ENCODE data around the gene CCDC200.

DNA sequence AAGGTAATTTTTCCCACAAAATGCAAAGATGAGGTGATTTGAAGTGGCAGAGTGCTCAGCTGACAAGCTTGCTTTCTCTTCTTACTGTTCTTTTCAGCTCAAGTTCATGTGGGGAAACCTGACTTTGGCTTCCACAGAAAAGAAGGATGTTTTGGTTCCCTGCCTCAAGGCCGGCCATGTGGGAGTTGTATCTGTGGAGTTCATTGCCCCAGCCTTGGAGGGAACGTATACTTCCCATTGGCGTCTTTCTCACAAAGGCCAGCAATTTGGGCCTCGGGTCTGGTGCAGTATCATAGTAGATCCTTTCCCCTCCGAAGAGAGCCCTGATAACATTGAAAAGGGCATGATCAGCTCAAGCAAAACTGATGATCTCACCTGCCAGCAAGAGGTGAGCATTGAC is 35.2 kb downstream of the CCDC200 start:
- TF ChIP-seq CTCF (IDR thresholded peaks at IDR 0.05) (no peak), SIN3A (IDR thresholded peaks at IDR 0.05; ENCODE audit: borderline replicate concordance, low read depth, low read length) (no peak), TAF1 (IDR thresholded peaks at IDR 0.05; ENCODE audit: borderline replicate concordance, low read depth, low read length) (no peak), USF2 (IDR thresholded peaks at IDR 0.05; ENCODE audit: borderline replicate concordance, low read depth, low read length) (no peak), FOXM1 (IDR thresholded peaks at IDR 0.05; ENCODE audit: low read depth) (no peak), RAD21 (IDR thresholded peaks at IDR 0.05; ENCODE audit: low read length) (no peak)
- TF ChIP-seq, protein P1, sequence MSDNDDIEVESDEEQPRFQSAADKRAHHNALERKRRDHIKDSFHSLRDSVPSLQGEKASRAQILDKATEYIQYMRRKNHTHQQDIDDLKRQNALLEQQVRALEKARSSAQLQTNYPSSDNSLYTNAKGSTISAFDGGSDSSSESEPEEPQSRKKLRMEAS (IDR thresholded peaks at IDR 0.05; ENCODE audit: low read depth) = no peak
- TF ChIP-seq, protein P2, sequence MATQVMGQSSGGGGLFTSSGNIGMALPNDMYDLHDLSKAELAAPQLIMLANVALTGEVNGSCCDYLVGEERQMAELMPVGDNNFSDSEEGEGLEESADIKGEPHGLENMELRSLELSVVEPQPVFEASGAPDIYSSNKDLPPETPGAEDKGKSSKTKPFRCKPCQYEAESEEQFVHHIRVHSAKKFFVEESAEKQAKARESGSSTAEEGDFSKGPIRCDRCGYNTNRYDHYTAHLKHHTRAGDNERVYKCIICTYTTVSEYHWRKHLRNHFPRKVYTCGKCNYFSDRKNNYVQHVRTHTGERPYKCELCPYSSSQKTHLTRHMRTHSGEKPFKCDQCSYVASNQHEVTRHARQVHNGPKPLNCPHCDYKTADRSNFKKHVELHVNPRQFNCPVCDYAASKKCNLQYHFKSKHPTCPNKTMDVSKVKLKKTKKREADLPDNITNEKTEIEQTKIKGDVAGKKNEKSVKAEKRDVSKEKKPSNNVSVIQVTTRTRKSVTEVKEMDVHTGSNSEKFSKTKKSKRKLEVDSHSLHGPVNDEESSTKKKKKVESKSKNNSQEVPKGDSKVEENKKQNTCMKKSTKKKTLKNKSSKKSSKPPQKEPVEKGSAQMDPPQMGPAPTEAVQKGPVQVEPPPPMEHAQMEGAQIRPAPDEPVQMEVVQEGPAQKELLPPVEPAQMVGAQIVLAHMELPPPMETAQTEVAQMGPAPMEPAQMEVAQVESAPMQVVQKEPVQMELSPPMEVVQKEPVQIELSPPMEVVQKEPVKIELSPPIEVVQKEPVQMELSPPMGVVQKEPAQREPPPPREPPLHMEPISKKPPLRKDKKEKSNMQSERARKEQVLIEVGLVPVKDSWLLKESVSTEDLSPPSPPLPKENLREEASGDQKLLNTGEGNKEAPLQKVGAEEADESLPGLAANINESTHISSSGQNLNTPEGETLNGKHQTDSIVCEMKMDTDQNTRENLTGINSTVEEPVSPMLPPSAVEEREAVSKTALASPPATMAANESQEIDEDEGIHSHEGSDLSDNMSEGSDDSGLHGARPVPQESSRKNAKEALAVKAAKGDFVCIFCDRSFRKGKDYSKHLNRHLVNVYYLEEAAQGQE (IDR thresholded peaks at IDR 0.05; ENCODE audit: low read depth, low read length) = no peak

Data from SK-N-SH (cell line).